IMR-90 (cell line): ENCODE data around the gene IRF6. TPM values are rescaled to one million over a fixed set of nuclear protein-coding genes. Genes with fewer than 3 reads are reported as not detected.

Source experiments
- ATAC-seq: fragments of 200-7000 bp; cut with Tn5 transposase; 2 replicates; pipeline ENCODE4 v1.9.1; 2020; ENCODE audit warnings: low read depth, mild to moderate bottlenecking, moderate library complexity
- BruUV-seq: library from RNA; stranded (reverse); fragments of 400-500 nt; replicated peaks from 2 replicates; lab custom pipeline; 2021; lab: Mats Ljungman, UMichigan
- CTCF ChIA-PET: fragments of 300-600 bp; formaldehyde crosslinking; extraction: SDS; loops from one replicate; lab custom pipeline; 2021; ENCODE audit warnings: antibody characterized with exemption; lab: Yijun Ruan, JAX
- POLR2A ChIA-PET: fragments of 300-600 bp; sonication (Branson Sonifier 250); formaldehyde crosslinking; loops from one replicate; lab custom pipeline; 2022; ENCODE audit warnings: antibody characterized with exemption; ENCODE audit not compliant: unreplicated experiment; lab: Charles Lee
- DNase-seq: peaks from one replicate; pipeline ENCODE4 v3.0.0; 2013
- H2AFZ ChIP-seq: replicated peaks from 2 replicates; pipeline ENCODE3; 2013; ENCODE audit warnings: low read length, mild to moderate bottlenecking; ENCODE audit not compliant: poor library complexity
- H2AK5ac ChIP-seq: 2 replicates; pipeline ENCODE4 v1.6.1; 2013; ENCODE audit warnings: low read depth, low read length, inconsistent platforms
- H2AK9ac ChIP-seq: replicated peaks from 2 replicates; pipeline ENCODE3; 2013; ENCODE audit warnings: mild to moderate bottlenecking, low read depth, low read length, moderate library complexity; ENCODE audit not compliant: poor library complexity
- H2BK120ac ChIP-seq: 2 replicates; pipeline ENCODE4 v1.6.1; 2013; ENCODE audit warnings: low read depth, low read length, inconsistent platforms
- H2BK15ac ChIP-seq: 3 replicates; pipeline ENCODE4 v1.6.1; 2013; ENCODE audit warnings: low read depth, low read length, inconsistent platforms
- H2BK20ac ChIP-seq: 2 replicates; pipeline ENCODE4 v1.6.1; 2013; ENCODE audit warnings: low read depth, mild to moderate bottlenecking, inconsistent platforms, low read length, moderate library complexity
- H2BK5ac ChIP-seq: 2 replicates; pipeline ENCODE4 v1.6.1; 2013; ENCODE audit warnings: mild to moderate bottlenecking, low read depth, low read length, inconsistent platforms; ENCODE audit not compliant: poor library complexity, severe bottlenecking
- H3K14ac ChIP-seq: replicated peaks from 2 replicates; pipeline ENCODE4 v1.6.1; 2013; ENCODE audit warnings: low read depth, low read length, inconsistent platforms
- H3K18ac ChIP-seq: 2 replicates; pipeline ENCODE4 v1.6.1; 2013; ENCODE audit warnings: low read depth, low read length, control low read depth
- H3K23ac ChIP-seq: 2 replicates; pipeline ENCODE4 v1.6.1; 2013; ENCODE audit warnings: low read depth, low read length, inconsistent platforms
- H3K27ac ChIP-seq: 2 replicates; pipeline ENCODE4 v1.5.1; 2013; ENCODE audit warnings: mild to moderate bottlenecking, control low read depth, low read length; ENCODE audit not compliant: insufficient read depth
- H3K27me3 ChIP-seq: 2 replicates; pipeline ENCODE4 v1.6.1; 2013; ENCODE audit warnings: low read length; ENCODE audit not compliant: control insufficient read depth, insufficient read depth
- H3K36me3 ChIP-seq: 2 replicates; pipeline ENCODE4 v1.6.1; 2013; ENCODE audit warnings: low read length, mixed read lengths; ENCODE audit not compliant: control insufficient read depth, insufficient read depth
- H3K4ac ChIP-seq: 2 replicates; pipeline ENCODE4 v1.6.1; 2013; ENCODE audit warnings: low read depth, low read length, inconsistent platforms
- H3K4me1 ChIP-seq: 2 replicates; pipeline ENCODE4 v1.6.1; 2013; ENCODE audit warnings: low read length, mixed read lengths; ENCODE audit not compliant: control insufficient read depth, insufficient read depth
- H3K4me2 ChIP-seq: 2 replicates; pipeline ENCODE4 v1.6.1; 2013; ENCODE audit warnings: low read depth, mild to moderate bottlenecking, control low read depth, low read length, moderate library complexity
- H3K4me3 ChIP-seq: 2 replicates; pipeline ENCODE4 v1.5.1; 2013; ENCODE audit warnings: low read depth, mild to moderate bottlenecking, control low read depth, low read length, moderate library complexity; ENCODE audit not compliant: insufficient read depth
- H3K56ac ChIP-seq: 2 replicates; pipeline ENCODE4 v1.6.1; 2013; ENCODE audit warnings: low read length, inconsistent platforms; ENCODE audit not compliant: insufficient read depth; ENCODE audit errors: extremely low read depth
- H3K79me1 ChIP-seq, 2 experiments: 2 replicates each; pipeline ENCODE4 v1.6.1; 2013; ENCODE audit warnings: low read length in 2 of 2, inconsistent platforms in 1 of 2, low read depth in 1 of 2
- H3K9ac ChIP-seq: 2 replicates; pipeline ENCODE4 v1.6.1; 2013; ENCODE audit warnings: low read depth, low read length, control low read depth
- H3K9me1 ChIP-seq: 2 replicates; pipeline ENCODE4 v1.6.1; 2013; ENCODE audit warnings: low read length, inconsistent platforms; ENCODE audit not compliant: insufficient read depth
- H3K9me3 ChIP-seq: 2 replicates; pipeline ENCODE4 v1.6.1; 2013; ENCODE audit warnings: low read length; ENCODE audit not compliant: control insufficient read depth, insufficient read depth
- H4K20me1 ChIP-seq: 2 replicates; pipeline ENCODE4 v1.6.1; 2013; ENCODE audit warnings: low read length, inconsistent platforms; ENCODE audit not compliant: insufficient read depth
- H4K5ac ChIP-seq: 2 replicates; pipeline ENCODE4 v1.6.1; 2013; ENCODE audit warnings: mild to moderate bottlenecking, low read depth, low read length, control low read depth
- H4K8ac ChIP-seq, 2 experiments: 2 replicates each; pipeline ENCODE4 v1.6.1; 2013; ENCODE audit warnings: low read depth in 2 of 2, low read length in 2 of 2, control low read depth in 1 of 2, inconsistent platforms in 1 of 2
- H4K91ac ChIP-seq: 2 replicates; pipeline ENCODE4 v1.6.1; 2013; ENCODE audit warnings: low read depth, low read length, inconsistent platforms; ENCODE audit not compliant: insufficient read depth
- BHLHE40 ChIP-seq: fragments of 150-350 bp; IDR thresholded peaks from 2 replicates; pipeline ENCODE4 v1.6.1; 2016; ENCODE audit warnings: mild to moderate bottlenecking, low read depth, low read length
- CEBPB ChIP-seq: IDR thresholded peaks from 2 replicates; pipeline ENCODE4 v1.6.1; 2012; ENCODE audit warnings: low read depth, low read length, improper control_type of control experiment
- CHD1 ChIP-seq: IDR thresholded peaks from 2 replicates; pipeline ENCODE4 v1.6.1; 2012; ENCODE audit warnings: low read depth, low read length, improper control_type of control experiment
- CTCF ChIP-seq: conservative IDR thresholded peaks from 2 replicates; pipeline ENCODE4 v1.5.1; 2012; ENCODE audit warnings: mild to moderate bottlenecking, low read depth, low read length, improper control_type of control experiment
- FOS ChIP-seq: fragments of 150-350 bp; IDR thresholded peaks from 2 replicates; pipeline ENCODE4 v1.6.1; 2016; ENCODE audit warnings: low read depth, low read length
- MAFK ChIP-seq: IDR thresholded peaks from 2 replicates; pipeline ENCODE4 v1.6.1; 2012; ENCODE audit warnings: low read depth, low read length, improper control_type of control experiment
- MAZ ChIP-seq: IDR thresholded peaks from 2 replicates; pipeline ENCODE4 v1.6.1; 2012; ENCODE audit warnings: low read depth, mild to moderate bottlenecking, low read length, improper control_type of control experiment, moderate library complexity, borderline replicate concordance
- MXI1 ChIP-seq: IDR thresholded peaks from 2 replicates; pipeline ENCODE4 v1.6.1; 2012; ENCODE audit warnings: low read depth, mild to moderate bottlenecking, low read length, moderate library complexity, borderline replicate concordance
- NFE2L2 ChIP-seq: fragments of 150-350 bp; IDR thresholded peaks from 2 replicates; pipeline ENCODE4 v1.6.1; 2016; ENCODE audit warnings: low read depth, mild to moderate bottlenecking, low read length
- POLR2A ChIP-seq: IDR thresholded peaks from 2 replicates; pipeline ENCODE4 v1.6.1; 2012; ENCODE audit warnings: mild to moderate bottlenecking, low read depth, low read length
- RAD21 ChIP-seq: IDR thresholded peaks from 2 replicates; pipeline ENCODE4 v1.6.1; 2012; ENCODE audit warnings: low read length, improper control_type of control experiment
- RCOR1 ChIP-seq: IDR thresholded peaks from 2 replicates; pipeline ENCODE4 v1.6.1; 2012; ENCODE audit warnings: mild to moderate bottlenecking, low read length, improper control_type of control experiment; ENCODE audit not compliant: insufficient replicate concordance
- RFX5 ChIP-seq: IDR thresholded peaks from 2 replicates; pipeline ENCODE4 v1.8.0; 2012; ENCODE audit warnings: low read depth, mild to moderate bottlenecking, low read length, moderate library complexity
- USF2 ChIP-seq: fragments of 150-350 bp; IDR thresholded peaks from 2 replicates; pipeline ENCODE4 v1.6.1; 2017; ENCODE audit warnings: mild to moderate bottlenecking, antibody characterized with exemption, low read length, low read depth
- WGBS, 2 experiments: methylation state at CpG; one replicate each; pipeline versions ENCODE4 v1.1.5 to v1.1.7; 2013; ENCODE audit warnings: missing lambda C conversion rate in 2 of 2; ENCODE audit not compliant: insufficient read length in 1 of 2; ENCODE audit errors: extremely low coverage in 2 of 2; 5-methylcytosine and 5-hydroxymethylcytosine counted together
- dilution Hi-C: fragments of 300-500 bp; cut with HindIII; formaldehyde crosslinking; loops from one replicate; pipeline ENCODE4 v1.14.3; 2018; ENCODE audit warnings: low sequenced_read_pairs; ENCODE audit not compliant: unreplicated experiment
- in situ Hi-C: fragments of 300-500 bp; cut with MboI; formaldehyde crosslinking; loops from 3 replicates; pipeline ENCODE4 v1.14.3; 2019; ENCODE audit warnings: low sequenced_read_pairs, inconsistent platforms, mixed read lengths
- intact Hi-C: fragments of 100-400 bp; cut with micrococcal nuclease; formaldehyde crosslinking; loops from 2 replicates; pipeline ENCODE4 v1.10.0; 2022
- polyA plus RNA-seq, 3 experiments: library from polyadenylated mRNA; depleted of rRNA; stranded (reverse); fragments of >200 nt; gene quantifications; 2 replicates each; pipeline ENCODE4 v1.2.3, GENCODE V29; 2012; ENCODE audit warnings: low replicate concordance in 1 of 3
- total RNA-seq: library from RNA; depleted of rRNA; stranded (reverse); fragments of >200 nt; gene quantifications from 2 replicates; pipeline ENCODE4 v1.2.3, GENCODE V29; 2012
- TF ChIP-seq, protein P1 (sequence below): fragments of 150-350 bp; IDR thresholded peaks from 2 replicates; pipeline ENCODE4 v1.6.1; 2016; ENCODE audit warnings: low read depth, mild to moderate bottlenecking, low read length, moderate library complexity, borderline replicate concordance

Gene IRF6
- total and polyA plus RNA-seq, 2 of the 4 experiments (the other 2 are of a cell fraction), result 1.2 to 2.9 TPM

GRCh38 chr1:209802117-209802779 is 3.7 kb downstream of the IRF6 start:
- ChIA-PET CTCF (interaction anchor here (0.8 kb wide), 1 partner anchor 21 kb away, joined by 3 read pairs; no protein-coding TSS in a partner anchor), POLR2A (no interaction called here)
- Histone ChIP-seq H3K56ac (no peak overlapping the region), H2AK5ac (no peak overlapping the region; the same call in 1 of the 2 replicates), H4K5ac (no peak overlapping the region), H3K18ac (no peak overlapping the region), H2AFZ (no peak overlapping the region), H3K14ac (no peak overlapping the region), H2AK9ac (no peak overlapping the region), H3K36me3 (no peaks in the 10 kb centered on the region), H3K4me1 (no peaks in the 10 kb centered on the region), H3K9ac (no peak overlapping the region), H3K9me1 (peaks cover 3% of the 10 kb centered on the region; the same call in 1 of the 2 replicates), H3K4me3 (no peak overlapping the region), H2BK120ac (no peak overlapping the region), H3K9me3 (no peaks in the 10 kb centered on the region), H2BK15ac (no peak overlapping the region), H3K27me3 (peaks cover 2% of the 10 kb centered on the region), H3K79me1 (no peaks in the 10 kb centered on the region), H2BK5ac (no peak overlapping the region), H3K23ac (no peak overlapping the region), H2BK20ac (no peak overlapping the region), H3K27ac (no peak overlapping the region), H3K4me2 (no peak overlapping the region), H3K4ac (no peak overlapping the region), H4K8ac (no peak overlapping the region), H4K20me1 (no peaks in the 10 kb centered on the region), H4K91ac (no peak overlapping the region)
- WGBS, 2 experiments, result no CpG with 5 or more reads among the region's 4 CpGs
- in situ Hi-C loops (no loop called here), dilution Hi-C loops (loop anchor here (25.0 kb wide), 1 partner anchor 185 kb away; no protein-coding TSS in a partner anchor), intact Hi-C loops (no loop called here)
- ATAC-seq, result no peak
- no peak for TF ChIP-seq BHLHE40
- no peak for TF ChIP-seq USF2
- no peak for TF ChIP-seq MAZ
- no peak for TF ChIP-seq CTCF
- no peak for TF ChIP-seq MXI1
- TF ChIP-seq RFX5, result no peak
- no peak for TF ChIP-seq RAD21
- TF ChIP-seq, protein P1, sequence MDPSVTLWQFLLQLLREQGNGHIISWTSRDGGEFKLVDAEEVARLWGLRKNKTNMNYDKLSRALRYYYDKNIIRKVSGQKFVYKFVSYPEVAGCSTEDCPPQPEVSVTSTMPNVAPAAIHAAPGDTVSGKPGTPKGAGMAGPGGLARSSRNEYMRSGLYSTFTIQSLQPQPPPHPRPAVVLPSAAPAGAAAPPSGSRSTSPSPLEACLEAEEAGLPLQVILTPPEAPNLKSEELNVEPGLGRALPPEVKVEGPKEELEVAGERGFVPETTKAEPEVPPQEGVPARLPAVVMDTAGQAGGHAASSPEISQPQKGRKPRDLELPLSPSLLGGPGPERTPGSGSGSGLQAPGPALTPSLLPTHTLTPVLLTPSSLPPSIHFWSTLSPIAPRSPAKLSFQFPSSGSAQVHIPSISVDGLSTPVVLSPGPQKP, result no peak
- no peak for TF ChIP-seq RCOR1
- TF ChIP-seq POLR2A, result no peak
- no peak for TF ChIP-seq MAFK
- TF ChIP-seq CHD1, result no peak
- no peak for TF ChIP-seq NFE2L2
- no peak for TF ChIP-seq CEBPB
- no peak for TF ChIP-seq FOS
- no peak for DNase-seq
- BruUV-seq, result no TSS peak
